K562 (cell line): ENCODE measurements around the gene ATP8B2. TPM values are rescaled to one million over a fixed set of nuclear protein-coding genes. Genes with fewer than 3 reads are reported as not detected.

Experiments
- ATF6 ChIP-seq: sonication (generic); formaldehyde crosslinking; IDR thresholded peaks from 2 replicates; pipeline ENCODE4 v1.4.0; 2020; ENCODE audit warnings: mild to moderate bottlenecking, missing genetic modification reagents
- BCL6 ChIP-seq: fragments of 250-450 bp; sonication (Bioruptor Pico); IDR thresholded peaks from 2 replicates; pipeline ENCODE4 v1.4.0; 2020
- BCLAF1 ChIP-seq, 2 experiments: fragments of 450-650 bp in 1 of 2; IDR thresholded peaks; 2 replicates each; pipeline ENCODE4 v1.6.1; 2011 to 2017; ENCODE audit warnings: low read depth in 2 of 2, antibody characterized with exemption in 1 of 2, borderline replicate concordance in 1 of 2, low read length in 1 of 2, mild to moderate bottlenecking in 1 of 2, mixed read lengths in 1 of 2; ENCODE audit not compliant: control insufficient read depth in 1 of 2
- CREM ChIP-seq: IDR thresholded peaks from 2 replicates; pipeline ENCODE4 v1.6.1; 2014; ENCODE audit warnings: antibody characterized with exemption, low read depth
- CXXC5 ChIP-seq: fragments of 250-450 bp; sonication (Bioruptor Pico); IDR thresholded peaks from 2 replicates; pipeline ENCODE4 v1.8.0; 2022; ENCODE audit warnings: inconsistent platforms, mild to moderate bottlenecking, moderate library complexity
- HOXB6 ChIP-seq: fragments of 250-450 bp; sonication (Bioruptor Pico); IDR thresholded peaks from 2 replicates; pipeline ENCODE4 v1.5.1; 2022; ENCODE audit warnings: mild to moderate bottlenecking, borderline replicate concordance
- JUND ChIP-seq, 2 experiments: IDR thresholded peaks; 2 replicates in 1 of 2; 3 replicates in 1 of 2; pipeline ENCODE4 v1.6.1; 2011; ENCODE audit warnings: borderline replicate concordance in 2 of 2, low read depth in 2 of 2, low read length in 2 of 2, improper control_type of control experiment in 1 of 2, missing biosample characterization in 1 of 2, missing genetic modification characterization in 1 of 2, missing genetic modification reagents in 1 of 2
- SPI1 ChIP-seq: IDR thresholded peaks from 2 replicates; pipeline ENCODE4 v1.6.1; 2011; ENCODE audit warnings: low read depth, low read length, control low read depth, borderline replicate concordance
- TAF9B ChIP-seq: fragments of 450-650 bp; IDR thresholded peaks from 2 replicates; pipeline ENCODE4 v1.6.1; 2018; ENCODE audit warnings: mild to moderate bottlenecking; ENCODE audit not compliant: partially characterized antibody
- TCF7 ChIP-seq: sonication (generic); IDR thresholded peaks from 2 replicates; pipeline ENCODE4 v1.6.1; 2016; ENCODE audit warnings: antibody characterized with exemption, borderline replicate concordance
- U2AF2 ChIP-seq: fragments of 200-400 bp; formaldehyde crosslinking; optimal IDR thresholded peaks from 2 replicates; pipeline ENCODE3; 2017; ENCODE audit warnings: low read depth, mild to moderate bottlenecking, low read length
- VEZF1 ChIP-seq: fragments of 200-800 bp; sonication (Bioruptor generic); IDR thresholded peaks from 2 replicates; pipeline ENCODE4 v1.6.1; 2017; ENCODE audit warnings: missing genetic modification characterization, missing compliant biosample characterization
- ZNF134 ChIP-seq: fragments of 250-450 bp; sonication (Bioruptor Pico); conservative IDR thresholded peaks from 2 replicates; pipeline ENCODE4 v1.4.0; 2020
- ZNF263 ChIP-seq: sonication (generic); formaldehyde crosslinking; IDR thresholded peaks from 2 replicates; pipeline ENCODE4 v1.8.0; 2022; ENCODE audit warnings: mild to moderate bottlenecking, missing genetic modification reagents, borderline replicate concordance
- ZNF280B ChIP-seq: fragments of 250-450 bp; sonication (Bioruptor Pico); IDR thresholded peaks from 2 replicates; pipeline ENCODE4 v1.5.1; 2021; ENCODE audit warnings: mild to moderate bottlenecking
- ZNF561 ChIP-seq: fragments of 450-650 bp; formaldehyde crosslinking; conservative IDR thresholded peaks from 2 replicates; pipeline ENCODE4 v1.4.0; 2020; ENCODE audit warnings: mild to moderate bottlenecking, moderate library complexity
- ZNF764 ChIP-seq: fragments of 250-450 bp; sonication (Bioruptor Pico); IDR thresholded peaks from 2 replicates; pipeline ENCODE4 v1.4.0; 2020; ENCODE audit warnings: low read depth, mild to moderate bottlenecking, moderate library complexity
- polyA plus RNA-seq, 8 experiments: library from polyadenylated mRNA; depleted of rRNA in 4 of 8; stranded (reverse) in 5 of 8; unstranded in 3 of 8; fragments of >200 nt; fragmentation: Nextera tagmentation in 2 of 8; fragmentation: Illumina TruSeq in 1 of 8; extraction: Ambion mirVana in 2 of 8; extraction: Trizol in 1 of 8; gene quantifications; 2 replicates each; pipeline versions ENCODE4 v1.2.1 to v1.2.3, GENCODE V29; 2011 to 2014; ENCODE audit warnings: inconsistent platforms in 1 of 8, missing spikeins in 1 of 8
- total RNA-seq, 7 experiments: library from RNA; depleted of rRNA in 6 of 7; stranded (reverse); fragments of >200 nt in 6 of 7; fragmentation: Illumina TruSeq in 2 of 7; extraction: Trizol in 2 of 7; gene quantifications; 2 replicates each; pipeline versions ENCODE4 v1.2.1 to v1.2.3, GENCODE V29; 2011 to 2021; ENCODE audit warnings: low replicate concordance in 1 of 7

ATP8B2 gene
- total and polyA plus RNA-seq, 9 of the 15 experiments (the other 6 are each of a cell fraction or from before 2014, with no cell fraction given): 0.27 to 33.2 (median 18.4) TPM

GRCh38 chr1:154325583-154326545 is 539 bp downstream of the ATP8B2 start (continued):
- TF ChIP-seq SPI1 (no peak), HOXB6 (CRISPR knock-in tag) (no peak), BCL6 (CRISPR knock-in tag) (no peak), JUND (IDR thresholded peaks at IDR 0.05; ENCODE audit: borderline replicate concordance, low read depth, low read length) (peak; percentile 54), JUND (tag; IDR thresholded peaks at IDR 0.05; ENCODE audit: borderline replicate concordance, low read depth, low read length) (no peak; the same call in 2 of the 3 replicates), VEZF1 (CRISPR knock-in tag) (peak; percentile 47; the same call in 1 of the 2 replicates), ZNF280B (CRISPR knock-in tag) (no peak), BCLAF1 (IDR thresholded peaks at IDR 0.05; ENCODE audit: borderline replicate concordance in 1 of 2, control insufficient read depth in 1 of 2, low read depth in 2 of 2, low read length in 1 of 2) (no peak), ATF6 (CRISPR knock-in tag) (0 out of 2 replicates have a peak, but pooled peaks have one; percentile 23), ZNF134 (peak; percentile 74; the same call in 1 of the 2 replicates), ZNF561 (CRISPR knock-in tag) (no peak), U2AF2 (no peak), ZNF764 (peak; percentile 42; the same call in 1 of the 2 replicates), ZNF263 (peak; percentile 38), TCF7 (no peak), CREM (peak; percentile 49), CXXC5 (CRISPR knock-in tag) (0 out of 2 replicates have a peak, but pooled peaks have one; percentile 15), TAF9B (no peak)
